Fibroblast of the conjunctiva (primary cell): Measurements from ENCODE around the gene RYR2.

Source experiments
- DNase-seq: peaks from one replicate; pipeline ENCODE4 v3.0.0-alpha.2; 2010; ENCODE audit warnings: low read depth

Gene RYR2

DNA sequence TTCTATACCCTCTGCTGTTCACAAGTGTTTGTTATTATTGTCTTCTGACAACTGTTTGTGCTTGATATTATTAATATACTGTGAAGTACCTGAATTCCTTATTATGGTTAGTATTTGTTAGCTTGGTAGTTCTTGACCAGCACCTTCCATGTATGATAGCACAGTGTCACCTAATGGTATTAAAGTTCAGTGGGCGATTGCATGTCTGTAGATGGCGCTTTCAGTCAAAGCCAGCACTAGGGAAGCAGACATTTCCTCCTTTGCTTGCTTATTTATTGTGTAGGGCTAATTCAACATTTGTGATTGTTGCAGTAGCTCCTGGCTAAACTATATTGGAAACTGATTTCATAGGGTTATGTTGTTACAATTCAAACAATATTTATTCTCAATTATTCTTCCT, 630.8 kb downstream of the RYR2 start:
- no peak for DNase-seq

DNA sequence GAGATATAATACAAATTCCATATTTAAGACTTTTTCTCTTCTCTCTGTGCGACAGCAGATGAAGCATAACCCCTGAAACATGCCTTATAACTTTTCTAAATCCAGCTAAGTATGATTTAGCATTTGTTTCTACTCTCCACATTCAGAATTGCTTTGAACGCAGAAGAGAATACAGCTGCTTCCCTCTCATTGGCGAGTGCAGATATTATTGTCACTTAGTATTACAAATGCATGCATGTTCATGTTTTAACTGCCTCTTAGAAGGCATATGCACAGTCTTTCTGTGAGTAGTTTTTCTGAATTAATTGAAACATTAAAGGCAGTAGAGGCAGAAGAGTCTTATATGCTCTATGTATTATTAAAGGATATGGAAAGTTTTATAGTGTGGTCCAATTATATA, 631.6 kb downstream of the RYR2 start:
- DNase-seq = no peak

DNA sequence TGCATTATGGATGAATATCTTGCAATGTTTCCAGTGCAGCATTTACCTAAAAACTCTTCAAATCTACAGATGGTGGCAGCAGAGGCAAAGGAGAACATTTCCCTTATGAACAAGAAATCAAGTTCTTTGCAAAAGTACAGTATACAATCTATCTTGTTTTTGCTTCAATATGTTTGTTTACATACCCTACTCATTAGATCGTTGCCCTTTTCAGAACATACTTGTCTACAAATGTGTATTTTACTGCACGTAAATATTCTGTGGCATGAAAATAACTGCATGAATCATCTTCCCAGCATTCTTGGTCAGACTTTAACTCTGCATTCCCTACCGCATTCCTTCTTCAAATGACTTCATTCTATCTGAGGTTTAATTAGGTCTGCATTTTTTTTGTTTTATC, 636.0 kb downstream of the RYR2 start:
- peak; percentile 0 for DNase-seq

DNA sequence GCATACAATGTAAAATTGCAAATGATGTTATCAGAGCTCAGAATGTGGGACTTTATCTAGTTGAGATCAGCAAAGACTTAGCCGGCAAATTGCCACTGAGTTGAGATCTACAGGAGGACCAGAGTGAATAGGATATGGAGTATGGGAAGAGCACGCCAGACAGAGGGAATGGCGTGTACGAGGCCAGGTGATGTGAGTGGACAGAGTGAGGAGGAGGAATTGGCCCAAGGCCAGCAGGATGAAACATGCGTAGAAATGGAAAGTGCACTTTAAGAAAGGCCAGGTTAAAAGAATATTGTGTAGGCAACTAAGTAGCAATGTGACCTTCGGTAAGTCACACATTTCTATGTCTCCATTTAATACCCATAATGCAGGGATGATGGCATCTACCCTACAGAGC, 637.7 kb downstream of the RYR2 start:
- no peak for DNase-seq

DNA sequence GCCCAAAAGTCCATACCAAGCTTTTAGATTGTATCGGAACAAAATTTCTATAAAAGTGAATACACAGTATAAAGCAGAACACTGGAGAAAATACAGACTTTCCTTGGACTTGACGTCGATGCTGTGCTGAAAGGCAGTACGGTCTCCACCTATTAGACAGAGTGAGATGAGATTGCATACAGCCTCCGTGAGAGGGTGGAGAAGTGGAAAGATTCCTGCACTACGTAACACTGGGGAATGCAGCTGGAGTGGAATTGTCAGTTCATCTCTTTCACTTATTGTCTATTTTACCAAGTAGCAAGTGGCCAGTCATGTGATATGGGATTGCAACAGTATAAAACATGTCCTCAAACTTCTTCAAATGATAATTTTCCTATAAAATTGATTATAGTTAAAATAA, 639.2 kb downstream of the RYR2 start:
- DNase-seq = no peak

DNA sequence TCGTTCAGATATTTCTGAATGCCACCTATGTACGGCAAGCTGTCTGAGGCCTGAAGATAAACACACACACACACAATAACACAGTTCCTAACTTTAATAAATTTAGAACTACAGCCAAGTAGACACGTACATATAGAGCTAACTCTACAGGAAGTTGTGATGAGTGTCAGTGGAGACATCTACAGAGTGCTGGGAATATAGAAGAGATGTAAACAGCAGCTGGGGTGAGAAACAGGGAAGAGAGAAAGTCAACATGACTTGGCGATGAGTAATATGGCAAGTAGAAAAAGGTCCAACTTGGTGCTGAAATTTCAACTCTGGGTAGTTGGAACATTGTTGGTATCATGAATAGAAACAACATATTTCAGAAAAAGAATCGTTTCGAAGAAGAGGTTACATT, 642.3 kb downstream of the RYR2 start:
- no peak for DNase-seq

DNA sequence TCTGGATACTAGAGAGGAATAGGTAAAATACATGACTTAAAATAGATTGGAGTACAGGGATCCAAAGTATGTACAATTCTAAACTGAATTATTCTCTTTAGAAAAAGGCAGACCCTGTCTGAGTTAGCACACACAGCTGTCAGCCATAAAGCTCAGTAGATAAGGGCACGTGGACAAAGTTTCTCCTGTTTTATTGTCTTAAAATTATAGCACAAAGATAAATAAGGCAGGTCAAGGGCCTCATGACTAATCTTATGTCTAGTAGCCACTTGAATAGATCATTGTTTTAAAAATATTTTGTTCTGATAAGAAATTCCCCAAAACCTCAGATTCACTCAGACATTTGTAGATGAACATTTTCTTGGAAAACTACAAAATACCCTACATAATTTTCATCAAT, 643.6 kb downstream of the RYR2 start:
- no peak for DNase-seq

DNA sequence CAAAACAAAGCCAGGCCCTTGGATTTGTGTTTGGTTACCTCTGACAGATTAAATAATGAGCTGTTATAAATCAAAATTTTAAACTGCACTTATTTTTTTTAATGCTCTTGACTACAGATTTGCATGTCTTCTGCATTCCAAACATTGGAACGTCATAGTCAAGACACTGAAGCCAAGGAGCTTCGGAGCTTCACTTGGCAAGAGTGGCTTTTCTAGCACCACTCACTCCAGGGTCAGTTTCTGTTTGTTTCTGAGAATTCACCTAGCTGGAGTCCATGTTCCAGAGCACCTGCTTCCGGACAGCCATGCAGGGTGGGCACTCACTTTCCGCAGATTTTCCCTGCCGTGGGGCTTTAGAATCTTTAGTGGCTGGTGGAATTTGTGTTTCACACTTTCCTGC, 645.8 kb downstream of the RYR2 start:
- DNase-seq = no peak

DNA sequence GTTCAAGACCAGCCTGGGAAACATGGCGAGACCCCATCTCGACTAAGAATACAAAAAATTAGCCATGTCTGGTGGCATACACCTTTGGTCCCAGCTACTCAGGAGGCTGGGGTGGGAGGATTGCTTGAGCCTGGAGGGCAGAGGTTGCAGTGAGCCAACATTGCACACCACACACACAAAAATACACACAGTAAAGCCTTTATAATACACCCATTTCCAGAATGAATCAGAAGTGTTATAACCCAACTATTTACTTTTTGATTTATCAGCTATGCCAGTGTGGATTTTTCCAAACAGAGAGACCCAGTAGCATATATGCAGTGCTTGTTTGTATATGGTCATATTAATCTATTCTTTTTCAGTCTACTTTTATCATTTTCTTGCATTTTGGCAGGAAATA, 648.7 kb downstream of the RYR2 start:
- no peak for DNase-seq

DNA sequence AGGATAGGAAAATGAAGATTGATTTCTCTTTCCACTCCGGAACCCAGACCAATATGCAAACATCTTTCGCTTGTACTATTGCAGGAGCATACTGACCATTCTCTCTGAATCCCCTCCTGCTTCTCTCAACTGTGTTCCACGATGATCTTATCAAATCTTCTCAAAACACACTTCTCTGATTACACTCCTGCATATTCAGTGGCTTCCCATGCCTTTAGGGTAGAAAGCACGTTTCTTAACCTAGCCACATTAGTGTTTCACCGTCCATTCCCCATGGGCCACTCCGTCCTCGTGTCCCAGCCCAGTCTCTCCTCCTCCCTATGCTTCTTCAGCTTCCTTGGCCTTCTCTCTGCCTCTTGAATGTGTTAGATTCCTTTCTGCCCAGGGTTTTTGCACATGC, 650.3 kb downstream of the RYR2 start:
- DNase-seq = no peak

DNA sequence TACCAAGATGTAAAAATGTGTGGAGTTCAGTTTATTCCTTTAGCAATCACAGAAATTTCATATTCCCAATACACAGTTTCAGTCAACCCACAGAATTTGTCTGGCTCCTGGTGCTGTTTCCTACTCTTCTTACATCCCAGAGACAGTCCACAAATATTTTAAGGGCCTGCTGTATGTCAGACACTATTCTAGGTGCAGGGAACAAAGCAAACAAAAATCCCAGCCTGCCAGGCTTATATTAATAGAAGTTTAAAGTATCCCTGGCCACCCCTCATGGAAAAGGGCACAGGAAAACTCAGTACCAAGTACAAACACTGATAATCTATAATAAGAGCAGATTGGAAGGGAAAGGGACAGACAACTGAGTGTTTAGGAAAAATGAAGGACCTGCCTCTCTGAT, 653.9 kb downstream of the RYR2 start:
- no peak for DNase-seq

DNA sequence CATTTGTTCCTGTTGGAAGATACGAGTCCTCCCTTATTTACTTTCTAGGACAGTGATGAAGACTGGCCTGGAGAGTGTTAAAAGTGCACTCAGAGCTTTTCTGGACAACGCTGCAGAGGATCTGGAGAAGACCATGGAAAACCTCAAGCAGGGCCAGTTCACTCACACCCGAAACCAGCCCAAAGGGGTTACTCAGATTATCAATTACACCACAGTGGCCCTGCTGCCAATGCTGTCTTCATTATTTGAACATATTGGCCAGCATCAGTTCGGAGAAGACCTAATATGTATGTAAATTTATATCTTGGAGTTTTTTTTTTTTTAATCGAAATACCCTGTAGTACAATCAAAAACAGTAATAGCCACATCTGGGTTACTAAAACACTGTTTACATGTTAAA, 658.2 kb downstream of the RYR2 start:
- DNase-seq = no peak

DNA sequence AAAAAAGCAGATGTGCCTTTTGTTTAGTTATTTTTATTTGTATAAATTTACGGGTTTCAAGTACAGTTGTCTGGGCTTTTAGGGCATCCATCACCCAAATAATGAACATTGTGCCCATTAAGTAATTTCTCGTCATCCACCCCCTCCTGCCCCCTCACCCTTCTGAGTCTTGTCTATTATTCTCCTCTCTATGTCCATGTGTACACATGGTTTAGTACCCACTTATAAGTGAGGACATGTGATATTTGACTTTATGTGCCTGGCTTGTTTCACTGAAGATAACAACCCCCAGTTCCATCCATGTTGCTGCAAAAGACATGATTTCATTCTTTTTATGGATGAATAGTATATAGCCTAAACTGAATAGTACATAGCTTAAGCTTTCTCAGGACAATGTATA, 659.5 kb downstream of the RYR2 start:
- no peak for DNase-seq

DNA sequence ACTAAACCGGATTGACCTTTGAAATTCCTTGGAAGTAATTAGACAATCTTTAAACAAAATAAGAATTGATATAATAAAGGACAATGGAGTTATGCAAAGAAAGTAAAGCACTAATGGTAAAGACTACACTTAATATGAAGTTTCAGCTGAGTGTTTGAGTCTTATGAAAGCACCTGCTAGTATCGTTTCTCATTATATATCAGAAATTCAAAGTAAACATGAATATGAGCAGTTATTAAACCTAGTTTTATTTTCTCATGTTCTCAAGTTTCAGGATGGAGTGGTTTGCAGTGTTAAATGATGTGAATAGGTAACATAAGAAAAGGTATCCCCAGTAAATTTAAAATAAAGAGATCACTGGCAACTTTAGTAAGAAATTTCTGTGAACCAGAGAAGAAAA, 660.2 kb downstream of the RYR2 start:
- DNase-seq = no peak

DNA sequence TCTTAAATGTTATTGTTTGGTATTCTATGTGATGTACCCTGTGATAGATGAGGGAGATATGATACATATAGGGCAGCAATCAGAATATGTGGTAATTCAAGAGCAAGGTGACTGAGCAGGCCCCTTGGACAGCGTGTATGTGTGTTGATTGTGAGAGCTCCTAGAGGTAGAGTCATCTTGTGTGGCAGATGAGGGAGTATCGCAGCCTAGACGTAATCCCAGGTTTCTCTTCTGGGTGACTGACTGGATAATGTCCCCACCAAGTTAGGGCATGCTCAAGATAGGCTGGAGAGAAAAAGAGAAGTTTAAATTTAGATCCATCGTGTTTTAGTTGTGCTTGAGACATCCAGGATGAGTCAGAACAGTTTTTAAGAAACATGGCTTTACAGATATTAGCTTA, 663.5 kb downstream of the RYR2 start:
- no peak for DNase-seq

DNA sequence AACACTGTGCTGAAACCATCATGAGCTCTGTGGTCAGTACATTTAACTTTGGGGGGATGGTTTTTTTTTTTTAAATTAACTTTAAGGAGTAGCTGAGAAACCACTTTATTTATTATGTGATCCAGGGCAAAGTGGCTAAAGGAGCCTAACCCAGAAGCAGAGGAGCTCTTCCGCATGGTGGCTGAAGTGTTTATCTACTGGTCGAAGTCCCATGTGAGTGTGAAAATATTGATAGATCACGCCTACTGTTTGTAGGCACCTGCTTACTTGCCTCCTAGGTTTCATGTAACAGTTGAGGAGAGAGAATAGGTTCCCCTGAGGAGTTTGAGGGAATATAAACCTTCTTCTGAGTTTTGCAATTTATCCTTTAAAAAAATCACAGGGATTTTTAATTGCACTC, 667.4 kb downstream of the RYR2 start:
- no peak for DNase-seq

DNA sequence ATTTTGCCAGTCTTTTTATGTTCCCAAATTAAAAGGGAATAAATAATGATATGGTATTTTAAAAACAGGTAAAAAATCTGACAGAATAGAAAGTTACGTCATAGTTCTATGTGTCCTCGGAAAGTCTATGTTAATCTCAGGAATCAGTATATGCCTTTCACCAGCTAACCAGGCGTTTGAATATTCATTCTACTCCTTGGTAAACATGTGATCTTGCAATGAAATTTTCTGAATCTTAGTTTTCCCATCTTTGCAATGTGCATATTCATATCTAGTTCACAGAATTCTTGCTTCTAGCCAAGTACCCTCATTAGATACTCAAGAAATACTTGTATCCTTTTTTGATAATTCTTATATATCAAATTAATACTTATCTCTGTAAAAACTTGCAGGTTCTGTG, 669.3 kb downstream of the RYR2 start:
- DNase-seq = no peak

DNA sequence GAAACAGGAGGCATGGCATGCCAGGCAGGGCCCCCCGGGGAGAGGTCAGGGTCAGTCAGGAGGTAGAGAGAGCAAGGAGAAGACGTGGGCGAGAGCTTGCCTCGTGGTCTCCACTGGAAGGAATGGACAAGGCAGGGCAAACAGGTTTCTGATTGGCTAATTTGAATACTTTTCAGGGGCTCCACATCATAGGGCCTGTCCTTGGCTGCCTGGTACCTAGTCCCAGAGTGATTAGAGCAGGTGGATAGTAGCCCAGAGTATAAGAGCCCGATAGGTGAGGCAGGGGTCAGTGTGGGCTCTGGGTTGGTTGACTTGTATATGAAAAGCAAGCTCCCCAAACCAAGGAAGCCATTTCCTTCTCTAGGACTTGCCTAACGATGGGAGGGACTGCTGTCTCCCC, 670.1 kb downstream of the RYR2 start:
- DNase-seq = no peak

DNA sequence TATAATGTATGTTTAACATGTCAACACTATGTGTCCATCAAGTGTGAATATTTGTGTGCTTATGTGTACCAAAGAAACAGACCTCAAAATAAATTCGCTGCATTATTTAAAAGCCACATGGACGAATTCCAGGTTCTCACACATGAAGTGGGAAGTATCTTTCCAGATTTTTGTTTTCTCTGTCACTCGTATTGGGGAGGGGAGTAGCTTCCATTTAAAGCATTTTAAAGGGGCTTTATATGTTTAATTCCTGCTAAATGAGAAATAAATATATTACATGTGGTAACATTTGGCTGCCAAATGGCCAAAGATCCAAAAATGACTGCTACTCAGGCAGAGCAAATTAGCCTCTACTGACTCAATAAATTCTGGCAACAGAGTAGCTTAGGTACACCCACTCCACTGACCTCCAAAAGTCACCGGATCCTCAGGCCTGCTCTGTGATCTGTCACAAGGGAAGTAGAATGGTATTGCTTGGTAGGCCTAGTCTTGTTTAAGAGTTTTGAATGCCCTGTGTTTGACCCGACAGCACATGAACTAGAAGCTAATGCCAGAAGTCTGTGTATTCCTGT, 670.7 kb downstream of the RYR2 start:
- DNase-seq = no peak

DNA sequence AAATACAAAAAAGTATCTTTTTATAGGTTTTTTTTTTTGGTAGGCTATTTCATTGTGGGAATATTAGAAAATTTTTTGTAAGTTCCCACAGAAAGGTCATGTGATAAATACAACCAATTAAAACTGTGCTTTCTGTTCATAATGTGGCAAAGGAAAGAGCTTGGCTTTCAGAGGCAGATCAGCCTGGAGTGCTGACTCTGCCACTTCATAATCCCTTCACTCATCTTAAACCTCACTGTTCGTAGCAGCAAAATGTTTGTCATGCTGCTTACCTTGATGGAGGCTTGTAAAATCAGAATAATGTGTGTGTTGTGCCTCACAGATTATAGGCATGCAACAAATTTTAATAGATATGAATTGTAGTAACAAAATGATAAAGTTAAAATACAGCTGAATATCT, 671.9 kb downstream of the RYR2 start:
- no peak for DNase-seq

DNA sequence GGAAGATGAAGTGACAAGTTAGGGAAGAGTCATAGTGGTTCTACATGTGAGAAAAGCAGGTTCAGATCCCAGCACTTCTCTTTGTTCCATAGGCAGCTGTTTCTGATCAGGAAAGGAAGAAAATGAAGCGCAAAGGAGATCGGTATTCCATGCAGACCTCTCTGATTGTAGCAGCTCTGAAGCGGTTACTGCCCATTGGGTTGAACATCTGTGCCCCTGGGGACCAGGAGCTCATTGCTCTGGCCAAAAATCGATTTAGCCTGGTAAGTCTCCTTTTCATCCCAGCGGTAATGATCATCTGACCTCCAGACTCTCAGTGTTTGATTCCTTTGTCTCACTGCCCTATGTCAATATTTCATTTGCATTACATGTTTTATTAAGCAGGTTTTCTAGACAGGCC, 675.1 kb downstream of the RYR2 start:
- DNase-seq = no peak

DNA sequence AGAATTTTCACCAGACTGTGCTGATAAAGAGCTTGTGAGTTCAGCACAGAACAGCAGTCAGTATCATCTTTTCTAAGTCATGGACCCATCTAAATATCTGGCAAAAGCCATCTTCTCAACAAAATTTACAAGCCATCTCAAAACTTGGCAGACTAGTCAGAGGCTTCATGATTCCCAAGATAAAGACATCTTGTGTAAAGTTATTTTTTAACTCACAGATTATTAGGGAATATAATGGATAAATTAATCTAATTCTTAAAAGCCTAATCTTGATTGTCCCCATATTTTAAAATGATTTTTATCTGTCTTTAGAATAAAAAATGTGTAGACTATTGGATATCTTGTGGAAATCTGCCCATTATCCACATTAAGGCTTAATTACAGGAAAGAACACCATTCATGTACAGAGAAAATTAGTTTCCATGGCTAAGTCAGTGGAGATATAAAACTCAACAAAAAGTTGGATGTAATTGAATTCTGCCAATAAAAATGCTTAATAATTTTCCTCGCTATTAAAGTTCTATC, 688.9 kb downstream of the RYR2 start:
- no peak for DNase-seq

DNA sequence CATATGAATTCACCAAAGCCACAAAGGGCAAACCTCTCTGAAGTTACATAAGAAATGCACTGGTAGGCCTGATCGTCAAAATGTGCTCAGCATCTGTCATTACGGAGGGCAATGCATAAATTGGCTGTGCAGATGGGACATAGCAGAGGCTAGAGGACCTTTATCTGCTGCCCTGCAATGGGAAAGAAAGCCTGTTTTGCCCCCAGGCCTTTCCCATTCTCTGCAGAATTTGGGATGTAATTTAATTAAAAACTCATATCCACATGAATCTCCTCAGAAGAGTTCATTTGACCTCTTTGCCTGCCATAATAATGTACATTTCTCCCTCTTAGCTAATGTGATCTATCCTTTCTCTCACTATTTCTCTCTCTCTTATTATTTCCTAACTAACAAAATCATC, 690.7 kb downstream of the RYR2 start:
- no peak for DNase-seq

DNA sequence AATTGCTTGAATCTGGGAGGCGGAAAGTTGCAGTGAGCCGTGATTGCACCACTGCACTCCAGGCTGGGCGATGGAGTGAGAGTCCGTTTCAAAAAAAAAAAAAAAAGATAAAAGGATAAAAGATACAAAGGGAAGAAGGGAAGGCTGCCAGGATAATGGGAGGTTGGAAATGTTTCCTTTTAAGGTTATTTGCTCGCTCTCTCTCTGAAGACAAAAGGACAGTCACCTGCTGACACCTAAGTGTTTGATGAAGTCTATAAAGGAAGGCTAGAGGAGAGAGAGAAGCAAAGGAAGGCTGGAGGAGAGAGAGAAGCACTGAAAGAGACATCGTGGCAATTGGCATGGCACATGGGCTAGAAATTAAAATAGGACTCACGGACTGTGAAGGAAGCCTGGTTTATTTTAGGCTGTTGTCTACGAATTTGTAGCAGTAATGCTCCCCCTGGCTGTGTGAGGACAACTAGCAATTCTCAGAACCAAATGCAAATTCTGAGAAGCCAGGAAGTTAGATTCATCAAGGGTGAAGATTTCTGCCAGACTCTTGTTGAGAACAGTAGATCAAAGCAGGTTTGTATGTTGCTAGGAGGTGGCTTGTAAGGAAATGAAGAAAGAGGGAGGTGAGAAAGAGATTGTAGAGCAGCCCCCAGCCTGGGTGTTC, 694.5 kb downstream of the RYR2 start:
- no peak for DNase-seq
